Fibroblast of skin of scalp (primary cell): ENCODE data around the gene TRAF6.
"Not testable (repeated sequence)": the region's sequence is repeated elsewhere in the genome, so short reads cannot be mapped to it uniquely, and the experiment has no call there.

Experiments
- DNase-seq: peaks from one replicate; pipeline ENCODE4 v3.0.0-alpha.2; 2013

TRAF6 gene

DNA sequence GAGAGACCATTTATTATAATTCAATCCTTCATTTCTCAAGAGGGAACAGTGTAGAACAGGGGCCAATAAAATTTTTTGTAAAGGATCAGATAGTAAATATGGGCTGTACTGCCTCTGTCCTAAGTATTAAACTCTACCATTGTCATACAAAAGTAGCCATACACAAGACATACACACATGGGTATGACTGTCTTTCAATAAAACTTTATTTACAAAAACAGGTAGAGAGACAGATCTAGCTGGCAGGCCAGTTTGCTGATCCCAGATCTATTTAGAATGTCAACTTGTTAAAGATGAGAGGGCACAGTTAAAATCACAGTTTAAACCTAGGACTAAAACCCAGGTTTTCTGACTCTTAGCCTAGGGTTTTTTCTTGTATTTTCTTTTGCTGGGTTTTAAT, 16.7 kb downstream of the TRAF6 start:
- no peak for DNase-seq

- peak; percentile 54 for DNase-seq
These were observed 17.3 kb downstream of the TRAF6 start for GRCh38 chr11:36492724-36493304.

DNA sequence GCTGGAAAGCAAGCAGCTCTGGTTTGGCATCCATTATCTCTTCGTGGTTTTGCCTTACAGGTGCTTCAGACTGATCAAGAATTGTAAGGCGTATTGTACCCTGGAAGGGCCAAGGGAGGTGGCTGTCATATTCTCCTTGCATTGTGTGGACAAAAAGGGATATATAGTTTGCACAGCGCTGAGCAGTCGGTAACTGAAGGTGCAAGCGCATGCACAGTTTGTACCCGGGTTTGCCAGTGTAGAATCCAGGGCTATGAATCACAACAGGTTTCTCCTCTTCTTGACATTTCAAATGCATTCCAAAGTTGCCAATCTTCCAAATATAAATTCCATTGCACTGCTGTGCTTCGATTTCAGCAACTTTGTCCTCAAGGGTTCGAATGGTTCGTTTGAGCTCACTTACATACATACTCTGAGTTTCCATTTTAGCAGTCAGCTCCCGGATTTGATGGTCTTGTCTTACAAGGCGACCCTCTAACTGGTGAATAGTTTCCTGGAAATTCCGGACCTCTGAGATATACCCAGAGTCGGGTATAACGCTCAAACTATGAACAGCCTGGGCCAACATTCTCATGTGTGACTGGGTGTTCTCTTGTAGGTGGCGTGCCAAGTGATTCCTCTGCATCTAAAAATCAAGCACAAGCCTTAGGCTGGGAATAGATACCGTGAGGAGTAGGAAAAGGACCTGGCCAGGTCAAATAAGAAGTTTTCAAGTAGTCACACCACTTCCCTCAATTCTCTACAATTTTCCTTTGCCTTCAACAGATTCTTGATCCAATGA, 19.9 kb downstream of the TRAF6 start:
- no peak for DNase-seq

DNA sequence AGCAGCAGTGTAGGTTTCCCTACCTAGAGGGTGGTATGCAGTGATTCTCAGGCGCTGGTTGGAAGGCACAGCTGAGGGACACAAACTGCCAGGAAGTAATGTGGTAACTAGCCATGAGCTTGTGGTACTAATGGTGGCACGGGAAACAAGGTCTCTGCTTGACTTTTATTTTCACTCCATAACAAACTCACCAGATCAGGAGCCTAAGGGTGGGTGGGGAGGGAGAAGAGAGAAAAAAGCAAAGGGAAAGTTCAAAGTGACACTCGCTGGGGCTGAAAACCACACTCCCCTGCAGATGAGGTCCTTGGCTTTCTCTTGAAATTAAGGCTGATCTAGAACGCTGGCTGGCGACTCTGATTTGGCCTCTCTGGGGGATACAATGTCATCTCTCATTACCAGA, 22.0 kb downstream of the TRAF6 start:
- DNase-seq, result no peak

DNA sequence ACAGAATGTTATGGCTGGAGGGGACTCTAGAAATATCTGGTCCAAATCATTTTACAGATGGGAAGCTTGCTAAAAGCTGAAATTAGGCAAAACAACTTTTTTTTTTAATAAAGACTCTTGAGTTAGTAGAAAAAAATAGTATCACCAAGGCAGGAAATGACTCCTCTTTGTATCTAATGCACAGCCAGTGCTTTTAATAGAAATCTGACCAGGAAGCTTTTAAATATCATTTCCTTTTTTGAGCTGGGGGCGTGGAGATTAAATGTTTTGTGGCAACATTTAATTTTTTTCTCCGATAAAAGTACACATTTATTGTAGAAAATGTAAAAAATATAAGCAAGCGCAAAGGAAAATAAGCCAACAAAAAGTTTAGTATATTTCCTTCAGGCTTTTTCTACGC, 22.5 kb downstream of the TRAF6 start:
- no peak for DNase-seq

DNA sequence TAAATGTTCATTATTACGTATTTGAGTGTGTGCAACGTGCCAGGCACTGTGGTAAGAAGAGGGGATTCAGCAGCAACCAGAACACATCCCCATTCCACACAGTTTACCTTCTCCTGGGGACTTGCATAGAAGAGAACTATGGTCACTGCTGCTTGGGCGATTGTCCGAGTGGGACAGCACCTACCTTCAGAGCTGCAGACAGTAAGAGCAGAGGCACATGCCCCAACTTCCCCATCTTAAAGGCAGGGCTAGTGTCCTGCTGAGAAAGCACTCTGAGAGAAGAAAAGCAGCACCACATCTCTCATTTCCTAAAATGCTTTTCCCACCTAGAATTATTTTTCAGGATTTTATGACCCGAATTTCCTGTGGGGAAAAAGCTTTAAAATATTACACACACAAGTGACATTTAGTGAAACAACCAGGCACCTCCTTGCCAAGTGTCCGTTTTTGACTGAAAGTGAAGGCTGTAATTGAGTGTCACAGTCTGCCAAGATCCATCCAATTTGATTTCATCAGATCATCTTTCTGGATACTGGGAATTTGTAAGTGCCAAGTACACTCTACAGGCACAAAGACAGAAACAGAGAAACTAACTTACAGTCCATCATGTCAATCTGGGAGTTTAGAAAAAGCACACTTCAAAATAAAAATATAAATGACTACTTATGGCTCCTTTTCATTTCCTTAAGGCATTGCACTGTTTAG, 24.6 kb downstream of the TRAF6 start:
- no peak for DNase-seq

DNA sequence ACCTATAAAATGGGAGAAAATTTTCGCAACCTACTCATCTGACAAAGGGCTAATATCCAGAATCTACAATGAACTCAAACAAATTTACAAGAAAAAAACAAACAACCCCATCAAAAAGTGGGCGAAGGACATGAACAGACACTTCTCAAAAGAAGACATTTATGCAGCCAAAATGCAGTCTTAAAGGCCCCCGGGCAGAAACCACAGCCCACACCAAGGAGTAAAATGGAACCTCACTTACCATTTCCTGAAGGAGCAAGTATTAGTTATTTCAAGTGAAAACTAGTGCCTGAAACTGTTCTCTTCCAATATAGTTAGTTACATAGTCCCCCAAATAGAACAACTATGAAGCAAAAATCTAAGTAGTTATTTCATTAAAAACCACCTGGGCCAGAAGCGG, 27.0 kb downstream of the TRAF6 start:
- DNase-seq, result not testable (repeated sequence)

- no peak for DNase-seq
These were observed 29.2 kb downstream of the TRAF6 start for GRCh38 chr11:36480833-36481232.

DNA sequence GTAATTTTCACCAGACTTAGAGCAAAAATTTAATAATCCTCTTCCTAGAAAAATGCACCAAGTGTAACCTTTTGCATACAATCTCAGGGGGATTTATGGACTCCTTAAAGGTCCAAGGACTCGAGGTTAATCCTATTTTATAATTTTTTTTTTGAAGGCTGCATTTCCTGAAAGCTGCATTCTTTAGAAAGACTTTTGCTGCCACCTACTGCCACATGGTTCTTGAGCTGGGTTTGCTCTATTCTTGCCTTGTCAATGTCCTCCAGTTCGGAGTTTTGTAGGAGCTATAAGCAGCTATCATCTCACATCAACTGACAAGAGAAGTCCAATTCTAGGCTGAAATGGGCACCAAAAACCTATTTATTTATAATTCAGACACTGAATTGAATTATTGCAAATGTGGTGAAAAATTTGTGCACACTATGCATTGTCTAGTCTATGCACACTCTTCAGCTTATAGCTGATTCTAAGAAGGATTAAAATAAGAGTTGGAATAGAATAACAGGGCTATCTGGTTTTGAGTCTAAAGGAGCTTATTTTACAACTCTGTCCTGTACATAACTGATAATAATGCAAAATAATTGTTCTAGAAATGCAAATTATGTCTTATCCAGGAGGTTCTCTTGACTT, 31.3 kb downstream of the TRAF6 start:
- DNase-seq, result peak; percentile 67

GRCh38 chr11:36475192-36475591, 34.9 kb downstream of the TRAF6 start:
- DNase-seq, result peak; percentile 70

DNA sequence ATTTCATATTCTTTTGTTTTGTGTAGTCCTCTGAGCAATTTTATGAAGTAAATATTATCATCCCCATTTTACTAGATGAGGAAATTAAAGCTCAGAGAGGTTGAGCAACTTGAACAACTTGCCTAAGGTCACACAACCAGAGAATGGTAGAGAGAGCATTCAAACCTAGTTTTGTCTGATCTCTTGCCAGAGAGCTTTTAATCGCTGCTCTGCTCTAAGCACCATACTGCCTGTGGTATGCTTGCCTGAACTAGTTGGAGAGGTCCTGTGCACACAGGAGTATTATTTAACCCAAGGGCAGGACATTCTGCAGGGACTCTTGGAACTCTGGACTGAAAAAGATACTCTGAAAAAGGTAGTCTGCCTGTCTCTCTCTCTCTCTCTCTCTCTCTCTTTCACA, 38.5 kb downstream of the TRAF6 start:
- DNase-seq, result no peak

DNA sequence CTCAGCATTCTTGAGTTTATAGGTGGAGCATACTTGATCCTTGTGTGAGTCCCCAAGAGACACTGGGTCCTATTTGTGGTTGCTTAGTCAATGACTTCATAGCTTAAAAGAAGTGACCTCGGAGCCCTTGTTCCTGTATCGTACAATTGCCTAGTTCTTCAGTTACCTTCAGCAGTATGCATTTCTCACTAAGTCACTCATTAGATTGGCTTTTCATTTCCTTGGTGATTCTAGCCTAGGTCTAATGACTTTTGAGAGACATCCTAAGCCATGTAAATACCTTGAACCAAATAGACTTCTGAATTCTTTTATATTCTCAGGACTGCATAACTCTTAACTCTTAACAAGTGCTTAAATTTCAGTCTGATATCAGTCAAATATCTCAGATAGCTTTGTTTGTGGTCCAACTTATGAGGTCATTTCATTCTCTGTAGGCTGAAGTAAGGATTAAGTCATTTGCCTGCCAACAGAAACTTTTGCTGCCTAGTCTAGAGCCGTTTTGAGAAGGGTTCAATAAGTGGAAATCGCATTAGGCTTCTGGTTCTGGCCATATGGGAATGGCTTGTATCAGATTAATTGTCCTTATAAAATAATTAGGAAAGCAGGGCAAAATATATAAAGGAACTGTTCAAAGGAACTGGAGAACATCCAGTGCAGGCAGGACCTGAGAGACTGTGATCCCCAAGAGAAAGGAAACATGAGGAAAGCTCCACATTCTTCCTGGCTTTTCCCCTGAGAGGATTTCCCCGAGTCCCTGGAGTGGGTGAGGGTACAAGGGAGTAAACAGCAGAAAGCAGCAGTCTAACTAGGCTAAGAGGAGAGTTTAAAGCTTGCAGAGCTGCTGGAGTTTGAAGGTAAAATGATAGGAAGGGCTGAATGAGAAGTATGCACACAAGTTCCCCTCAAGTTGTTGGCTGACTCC, 39.9 kb downstream of the TRAF6 start:
- peak; percentile 83 for DNase-seq

- peak; percentile 62 for DNase-seq
These were observed 41.0 kb downstream of the TRAF6 start for GRCh38 chr11:36469063-36469462.

DNA sequence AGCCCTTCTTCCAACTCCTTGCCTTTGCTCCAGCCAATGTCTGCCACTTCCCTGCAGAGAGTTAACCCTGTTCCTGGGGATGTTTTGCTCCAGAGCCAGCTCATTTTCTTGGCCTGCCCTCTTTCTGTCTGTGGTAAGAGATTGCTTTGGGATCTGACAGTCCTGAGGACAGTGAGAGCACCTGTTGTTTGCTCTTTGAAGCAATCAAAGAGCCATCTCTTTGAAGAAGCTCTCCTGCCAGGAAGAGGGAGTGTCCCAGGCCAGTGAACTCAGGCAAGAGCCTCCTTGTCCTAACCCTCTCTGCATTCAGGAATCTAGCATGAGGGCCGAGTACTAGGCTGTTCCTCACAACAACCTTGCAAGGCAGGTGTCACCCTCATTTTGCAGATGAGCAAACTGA, 42.2 kb downstream of the TRAF6 start:
- DNase-seq, result no peak

DNA sequence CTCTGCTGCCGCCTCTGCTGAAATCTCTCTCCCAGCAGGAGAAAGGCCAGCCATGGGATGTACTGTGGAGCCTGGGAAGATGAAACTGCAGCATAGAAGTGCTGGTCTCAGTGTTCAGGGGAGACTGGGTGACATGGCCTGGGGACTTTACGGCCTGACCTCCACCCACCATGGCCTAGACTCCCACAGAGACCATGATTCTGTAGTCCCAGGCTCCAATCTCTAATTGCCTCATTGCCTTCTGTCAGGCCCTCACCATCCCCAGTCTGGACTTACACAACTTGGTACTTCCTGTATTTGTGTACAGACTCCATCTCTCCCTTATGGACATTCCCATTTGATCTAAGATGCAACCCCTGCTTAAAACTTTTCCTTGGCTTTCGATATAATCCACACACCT, 43.1 kb downstream of the TRAF6 start:
- no peak for DNase-seq

DNA sequence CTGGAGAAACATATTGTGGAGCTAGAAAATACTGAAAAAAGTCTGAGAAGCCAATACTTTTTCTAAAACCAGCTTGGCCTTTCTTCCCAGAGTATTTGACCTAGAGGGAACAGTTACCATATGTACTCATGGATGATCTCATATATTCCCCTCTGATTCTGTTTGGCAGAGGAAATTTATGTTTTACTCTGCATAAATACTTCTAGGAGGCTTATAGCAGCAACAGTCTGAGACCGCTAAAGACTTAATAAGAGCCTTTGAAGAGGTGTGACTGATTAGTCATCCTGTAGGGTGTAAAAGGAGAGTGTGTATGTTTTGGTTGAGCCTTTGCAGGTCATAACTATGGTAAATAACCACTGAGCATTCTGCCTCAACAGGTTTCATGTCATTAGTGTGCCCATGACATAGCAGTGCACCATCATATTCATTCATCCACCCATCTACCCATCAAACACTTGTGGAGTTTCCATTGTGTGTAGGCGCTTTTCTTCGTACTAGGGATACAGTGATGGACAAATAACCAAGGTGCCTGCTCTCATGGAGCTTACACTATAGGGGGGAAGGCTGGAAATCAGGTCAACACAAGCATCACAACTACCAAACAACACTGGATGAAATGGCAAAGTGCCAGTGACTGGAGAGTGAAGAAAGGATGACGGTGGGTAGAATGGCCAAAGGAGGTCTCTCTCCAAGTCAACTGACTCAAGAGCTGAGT, 44.5 kb downstream of the TRAF6 start:
- DNase-seq, result peak; percentile 15

- DNase-seq, result no peak
These were observed 45.4 kb downstream of the TRAF6 start for GRCh38 chr11:36464720-36465119.

DNA sequence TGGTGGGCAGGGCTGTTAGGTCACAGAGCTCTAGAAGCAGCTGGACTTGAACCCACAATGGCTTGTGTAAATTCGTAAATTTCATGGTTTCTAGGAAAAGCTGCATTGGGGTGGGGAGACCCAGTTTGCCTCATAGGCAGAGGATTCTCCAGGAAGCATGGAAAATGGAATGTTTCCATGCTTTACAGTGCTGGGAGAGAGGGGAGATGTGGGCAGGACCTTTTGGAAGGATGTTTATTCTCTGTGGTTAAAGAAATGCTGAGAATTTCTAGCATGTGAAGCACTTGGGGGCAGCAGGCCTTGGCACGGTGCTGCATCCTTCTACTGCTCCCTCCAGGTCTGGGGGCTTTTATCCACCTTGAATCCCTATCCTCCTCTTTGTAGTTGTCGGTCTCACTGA, 46.3 kb downstream of the TRAF6 start:
- peak; percentile 78 for DNase-seq

DNA sequence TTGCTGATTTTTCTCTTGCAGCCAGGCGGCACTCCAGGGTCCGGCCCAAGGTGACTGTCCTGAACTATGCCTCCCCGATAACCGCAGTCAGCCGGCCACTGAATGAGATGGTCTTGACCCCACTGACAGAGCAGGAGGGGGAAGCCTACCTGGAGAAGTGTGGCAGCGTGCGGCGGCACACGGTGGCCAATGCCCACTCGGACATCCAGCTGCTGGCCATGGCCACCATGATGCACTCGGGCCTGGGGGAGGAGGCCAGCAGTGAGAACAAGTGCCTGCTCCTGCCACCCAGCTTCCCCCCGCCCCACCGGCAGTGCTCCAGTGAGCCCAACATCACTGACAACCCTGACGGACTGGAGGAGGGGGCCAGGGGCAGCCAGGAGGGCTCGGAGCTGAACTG, 47.8 kb downstream of the TRAF6 start:
- no peak for DNase-seq

- DNase-seq, result no peak
These were observed 49.9 kb downstream of the TRAF6 start for GRCh38 chr11:36460220-36460619.

- no peak for DNase-seq
These were observed 51.0 kb downstream of the TRAF6 start for GRCh38 chr11:36459046-36459445.
